WTC11 (cell line): ENCODE measurements around the gene FGF1. TPM values are rescaled to one million over a fixed set of nuclear protein-coding genes. Genes with fewer than 3 reads are reported as not detected.

Source experiments
- ATAC-seq: fragments of 200-7000 bp; cut with Tn5 transposase; 2 replicates; pipeline ENCODE4 v1.10.0; 2021; ENCODE audit warnings: mild to moderate bottlenecking, moderate library complexity
- CTCF ChIA-PET: fragments of 300-600 bp; sonication (Branson Sonifier 250); formaldehyde crosslinking; loops from one replicate; lab custom pipeline; 2021; ENCODE audit warnings: antibody characterized with exemption; lab: Charles Lee
- POLR2A ChIA-PET: fragments of 350-600 bp; sonication (Branson Sonifier 250); formaldehyde crosslinking; loops from one replicate; lab custom pipeline; 2021; ENCODE audit warnings: antibody characterized with exemption; lab: Charles Lee
- DNase-seq: peaks from one replicate; pipeline ENCODE4 v3.0.0; 2021; ENCODE audit warnings: low spot score
- H3K27ac Mint-ChIP-seq: 2 replicates; pipeline ENCODE4 v1.8.0; 2021; ENCODE audit warnings: mixed read lengths
- H3K27me3 Mint-ChIP-seq: 2 replicates; pipeline ENCODE4 v1.8.0; 2021; ENCODE audit warnings: low read depth, mild to moderate bottlenecking, moderate library complexity, mixed read lengths
- H3K36me3 Mint-ChIP-seq: 2 replicates; pipeline ENCODE4 v1.8.0; 2021; ENCODE audit warnings: mixed read lengths
- H3K4me1 Mint-ChIP-seq: 2 replicates; pipeline ENCODE4 v1.8.0; 2022; ENCODE audit warnings: mixed read lengths
- H3K4me3 Mint-ChIP-seq: 2 replicates; pipeline ENCODE4 v1.8.0; 2021; ENCODE audit warnings: mild to moderate bottlenecking, moderate library complexity, mixed read lengths
- H3K9me3 Mint-ChIP-seq: 2 replicates; pipeline ENCODE4 v1.8.0; 2021; ENCODE audit warnings: mixed read lengths
- AR ChIP-seq: fragments of 250-450 bp; sonication (Bioruptor Pico); IDR thresholded peaks from 2 replicates; pipeline ENCODE4 v1.9.0; 2021; ENCODE audit warnings: mild to moderate bottlenecking
- CBFB ChIP-seq: sonication (generic); formaldehyde crosslinking; IDR thresholded peaks from 2 replicates; pipeline ENCODE4 v1.8.1; 2022; ENCODE audit warnings: mild to moderate bottlenecking, low read depth, missing genetic modification reagents
- CDX4 ChIP-seq: fragments of 250-450 bp; sonication (Bioruptor Pico); IDR thresholded peaks from 2 replicates; pipeline ENCODE4 v1.9.0; 2021; ENCODE audit warnings: moderate library complexity, mild to moderate bottlenecking, inconsistent platforms, borderline replicate concordance
- E2F1 ChIP-seq: sonication (generic); formaldehyde crosslinking; IDR thresholded peaks from 2 replicates; pipeline ENCODE4 v1.8.0; 2022; ENCODE audit warnings: mild to moderate bottlenecking, missing genetic modification reagents
- ETV6 ChIP-seq: sonication (generic); formaldehyde crosslinking; IDR thresholded peaks from 2 replicates; pipeline ENCODE4 v1.8.1; 2022; ENCODE audit warnings: mild to moderate bottlenecking, missing genetic modification reagents
- GTF2I ChIP-seq: fragments of 250-450 bp; sonication (Bioruptor Pico); conservative IDR thresholded peaks from 2 replicates; pipeline ENCODE4 v1.4.0; 2021; ENCODE audit warnings: mild to moderate bottlenecking
- HMGA2 ChIP-seq: fragments of 250-450 bp; sonication (Bioruptor Pico); IDR thresholded peaks from 2 replicates; pipeline ENCODE4 v1.4.0; 2021; ENCODE audit warnings: mild to moderate bottlenecking, moderate library complexity
- KAT7 ChIP-seq: sonication (generic); formaldehyde crosslinking; IDR thresholded peaks from 2 replicates; pipeline ENCODE4 v1.8.1; 2023; ENCODE audit warnings: missing genetic modification reagents, mild to moderate bottlenecking, borderline replicate concordance
- MXD4 ChIP-seq: fragments of 250-450 bp; sonication (Bioruptor Pico); IDR thresholded peaks from 2 replicates; pipeline ENCODE4 v1.8.0; 2021; ENCODE audit warnings: mild to moderate bottlenecking, moderate library complexity, borderline replicate concordance
- NFE2L1 ChIP-seq: sonication (generic); formaldehyde crosslinking; IDR thresholded peaks from 2 replicates; pipeline ENCODE4 v1.8.1; 2023; ENCODE audit warnings: missing genetic modification reagents
- RORB ChIP-seq: fragments of 250-450 bp; sonication (Bioruptor Pico); IDR thresholded peaks from 2 replicates; pipeline ENCODE4 v1.9.0; 2021; ENCODE audit warnings: mild to moderate bottlenecking
- SMAD4 ChIP-seq: sonication (generic); formaldehyde crosslinking; IDR thresholded peaks from 2 replicates; pipeline ENCODE4 v1.8.0; 2022; ENCODE audit warnings: mild to moderate bottlenecking, missing genetic modification reagents
- TEAD4 ChIP-seq: sonication (generic); formaldehyde crosslinking; IDR thresholded peaks from 2 replicates; pipeline ENCODE4 v1.8.0; 2022; ENCODE audit warnings: mild to moderate bottlenecking, missing genetic modification reagents
- ZBTB21 ChIP-seq: sonication (generic); formaldehyde crosslinking; IDR thresholded peaks from 2 replicates; pipeline ENCODE4 v1.8.1; 2023; ENCODE audit warnings: mild to moderate bottlenecking, missing genetic modification reagents, borderline replicate concordance
- ZNF121 ChIP-seq: sonication (generic); formaldehyde crosslinking; IDR thresholded peaks from 2 replicates; pipeline ENCODE4 v1.8.0; 2023; ENCODE audit warnings: missing genetic modification reagents
- ZNF138 ChIP-seq: sonication (generic); formaldehyde crosslinking; conservative IDR thresholded peaks from 2 replicates; pipeline ENCODE4 v1.8.1; 2022; ENCODE audit warnings: mild to moderate bottlenecking, moderate library complexity, missing genetic modification reagents
- ZNF317 ChIP-seq: sonication (generic); formaldehyde crosslinking; IDR thresholded peaks from 2 replicates; pipeline ENCODE4 v1.8.1; 2023; ENCODE audit warnings: low read depth, mild to moderate bottlenecking, moderate library complexity, missing genetic modification reagents, borderline replicate concordance
- ZNF671 ChIP-seq: fragments of 250-450 bp; sonication (Bioruptor Pico); IDR thresholded peaks from 2 replicates; pipeline ENCODE4 v1.8.0; 2021; ENCODE audit warnings: mild to moderate bottlenecking
- total RNA-seq: library from RNA; stranded (reverse); gene quantifications from 3 replicates; pipeline ENCODE4 v1.2.3, GENCODE V29; 2021
- TF ChIP-seq, protein P1 (sequence below): sonication (generic); formaldehyde crosslinking; IDR thresholded peaks from 2 replicates; pipeline ENCODE4 v1.8.0; 2022; ENCODE audit warnings: mild to moderate bottlenecking, missing genetic modification reagents
- TF ChIP-seq, protein P2 (sequence below): sonication (generic); formaldehyde crosslinking; IDR thresholded peaks from 2 replicates; pipeline ENCODE4 v1.8.1; 2022; ENCODE audit warnings: mild to moderate bottlenecking, moderate library complexity, missing genetic modification reagents
- TF ChIP-seq, protein P3 (sequence below): sonication (generic); formaldehyde crosslinking; IDR thresholded peaks from 2 replicates; pipeline ENCODE4 v1.8.1; 2023; ENCODE audit warnings: mild to moderate bottlenecking, moderate library complexity, missing genetic modification reagents
- TF ChIP-seq, protein P4 (sequence below): sonication (generic); formaldehyde crosslinking; IDR thresholded peaks from 2 replicates; pipeline ENCODE4 v1.8.1; 2023; ENCODE audit warnings: mild to moderate bottlenecking, missing genetic modification reagents, moderate library complexity
- TF ChIP-seq, protein P5 (sequence below): fragments of 250-450 bp; sonication (Bioruptor Pico); IDR thresholded peaks from 2 replicates; pipeline ENCODE4 v1.8.0; 2021; ENCODE audit warnings: mild to moderate bottlenecking

Gene FGF1
- total RNA-seq, 1 experiment from 2014 or later, result 0.55 TPM

DNA sequence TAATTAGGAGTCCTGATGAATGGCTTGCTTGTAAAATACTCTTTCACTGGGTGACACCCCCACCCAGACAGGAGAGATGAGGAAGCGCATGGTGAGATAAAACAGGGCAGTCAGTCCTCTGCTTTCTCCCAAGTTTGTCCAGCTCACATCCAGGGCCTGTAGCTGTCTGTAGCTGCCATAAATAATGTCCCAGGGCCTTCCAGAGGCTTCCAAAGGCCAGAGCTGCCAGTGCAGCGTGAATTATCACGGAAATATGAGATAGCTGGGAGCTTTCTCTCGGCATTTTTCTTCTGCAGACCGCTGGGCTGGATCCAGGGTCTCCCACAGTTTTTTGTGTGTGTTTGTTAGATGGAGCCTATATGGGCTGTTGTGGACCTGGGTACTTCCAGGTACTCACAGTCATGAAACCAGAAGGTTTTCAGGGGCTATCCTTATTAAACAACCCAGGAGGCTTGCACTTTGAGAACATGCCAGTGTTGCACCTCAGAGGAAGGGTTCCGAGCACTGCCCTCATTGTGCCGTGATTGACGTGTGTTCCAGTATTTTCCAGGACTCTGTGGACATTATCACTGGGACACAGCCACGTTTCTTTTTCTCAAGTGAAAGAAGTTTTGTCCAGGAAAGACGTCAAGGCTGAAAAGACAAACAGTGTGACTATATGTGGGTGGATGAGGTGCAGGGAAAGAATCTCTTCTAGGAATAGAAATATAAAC is 117.5 kb downstream of the FGF1 start:
- H3K9me3 Mint-ChIP-seq, result no peaks in the 10 kb centered on the region
- H3K27me3 Mint-ChIP-seq, result no peaks in the 10 kb centered on the region
- ChIA-PET CTCF (no interaction called here), POLR2A (no interaction called here)
- DNase-seq (no peak), ATAC-seq (no peak)
- H3K4me3 Mint-ChIP-seq, result no peak overlapping the region
- H3K36me3 Mint-ChIP-seq, result no peaks in the 10 kb centered on the region
- peaks cover 8% of the 10 kb centered on the region for H3K4me1 Mint-ChIP-seq
- no peak for TF ChIP-seq NFE2L1 (CRISPR knock-in tag)
- TF ChIP-seq, protein P1, sequence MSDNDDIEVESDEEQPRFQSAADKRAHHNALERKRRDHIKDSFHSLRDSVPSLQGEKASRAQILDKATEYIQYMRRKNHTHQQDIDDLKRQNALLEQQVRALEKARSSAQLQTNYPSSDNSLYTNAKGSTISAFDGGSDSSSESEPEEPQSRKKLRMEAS, result no peak
- no peak for TF ChIP-seq MXD4
- TF ChIP-seq ZNF121, result no peak
- no peak for TF ChIP-seq E2F1
- TF ChIP-seq SMAD4, result no peak
- TF ChIP-seq, protein P2, sequence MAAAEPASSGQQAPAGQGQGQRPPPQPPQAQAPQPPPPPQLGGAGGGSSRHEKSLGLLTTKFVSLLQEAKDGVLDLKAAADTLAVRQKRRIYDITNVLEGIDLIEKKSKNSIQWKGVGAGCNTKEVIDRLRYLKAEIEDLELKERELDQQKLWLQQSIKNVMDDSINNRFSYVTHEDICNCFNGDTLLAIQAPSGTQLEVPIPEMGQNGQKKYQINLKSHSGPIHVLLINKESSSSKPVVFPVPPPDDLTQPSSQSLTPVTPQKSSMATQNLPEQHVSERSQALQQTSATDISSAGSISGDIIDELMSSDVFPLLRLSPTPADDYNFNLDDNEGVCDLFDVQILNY, result no peak
- TF ChIP-seq, protein P3, sequence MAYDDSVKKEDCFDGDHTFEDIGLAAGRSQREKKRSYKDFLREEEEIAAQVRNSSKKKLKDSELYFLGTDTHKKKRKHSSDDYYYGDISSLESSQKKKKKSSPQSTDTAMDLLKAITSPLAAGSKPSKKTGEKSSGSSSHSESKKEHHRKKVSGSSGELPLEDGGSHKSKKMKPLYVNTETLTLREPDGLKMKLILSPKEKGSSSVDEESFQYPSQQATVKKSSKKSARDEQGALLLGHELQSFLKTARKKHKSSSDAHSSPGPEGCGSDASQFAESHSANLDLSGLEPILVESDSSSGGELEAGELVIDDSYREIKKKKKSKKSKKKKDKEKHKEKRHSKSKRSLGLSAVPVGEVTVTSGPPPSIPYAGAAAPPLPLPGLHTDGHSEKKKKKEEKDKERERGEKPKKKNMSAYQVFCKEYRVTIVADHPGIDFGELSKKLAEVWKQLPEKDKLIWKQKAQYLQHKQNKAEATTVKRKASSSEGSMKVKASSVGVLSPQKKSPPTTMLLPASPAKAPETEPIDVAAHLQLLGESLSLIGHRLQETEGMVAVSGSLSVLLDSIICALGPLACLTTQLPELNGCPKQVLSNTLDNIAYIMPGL, result no peak
- no peak for TF ChIP-seq ZNF671 (CRISPR knock-in tag)
- TF ChIP-seq CBFB (CRISPR knock-in tag), result no peak
- TF ChIP-seq RORB (CRISPR knock-in tag), result no peak
- H3K27ac Mint-ChIP-seq, result 0 out of 2 replicates have a peak overlapping the region, but pooled peaks have one; percentile 40

DNA sequence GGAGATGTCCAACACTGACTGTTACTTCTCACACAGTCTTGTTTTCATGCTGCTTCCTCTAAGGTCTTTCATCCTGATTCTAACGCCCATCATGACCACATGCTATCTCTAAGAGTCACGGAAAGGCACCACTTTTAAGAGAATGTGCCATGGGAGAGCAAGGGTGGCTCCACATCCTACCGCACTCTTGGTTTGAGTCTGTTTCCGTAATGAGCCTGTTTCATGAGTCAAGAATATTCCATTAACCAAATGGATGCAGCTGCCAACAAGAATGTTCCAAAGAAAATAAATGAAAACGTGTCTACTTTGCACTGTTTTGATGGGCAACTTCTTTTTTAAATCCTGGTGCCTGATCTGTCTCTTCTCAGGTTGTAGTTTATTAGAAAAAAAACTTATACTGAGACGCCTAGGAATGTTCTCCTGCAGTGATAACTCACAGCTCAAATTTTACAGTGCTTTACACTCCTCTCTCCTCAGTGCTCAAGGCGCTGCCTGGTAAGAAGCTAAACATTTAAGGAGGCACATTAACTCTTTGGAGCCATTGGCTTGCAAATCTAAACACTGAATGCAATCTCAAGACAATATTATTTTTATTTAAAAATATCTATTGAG is 124.3 kb downstream of the FGF1 start:
- H3K4me1 Mint-ChIP-seq, result no peaks in the 10 kb centered on the region
- no peak for DNase-seq
- H3K4me3 Mint-ChIP-seq, result no peak overlapping the region
- POLR2A ChIA-PET, result no interaction called here
- H3K27me3 Mint-ChIP-seq, result no peaks in the 10 kb centered on the region
- no peak for ATAC-seq
- TF ChIP-seq AR (CRISPR knock-in tag) (no peak), ZNF317 (CRISPR knock-in tag) (no peak), GTF2I (CRISPR knock-in tag) (no peak), ZBTB21 (no peak), TEAD4 (CRISPR knock-in tag) (no peak), ZNF138 (CRISPR knock-in tag) (no peak), MXD4 (no peak), KAT7 (CRISPR knock-in tag) (no peak), CDX4 (CRISPR knock-in tag) (no peak), HMGA2 (no peak), ETV6 (CRISPR knock-in tag) (no peak)
- TF ChIP-seq, protein P4, sequence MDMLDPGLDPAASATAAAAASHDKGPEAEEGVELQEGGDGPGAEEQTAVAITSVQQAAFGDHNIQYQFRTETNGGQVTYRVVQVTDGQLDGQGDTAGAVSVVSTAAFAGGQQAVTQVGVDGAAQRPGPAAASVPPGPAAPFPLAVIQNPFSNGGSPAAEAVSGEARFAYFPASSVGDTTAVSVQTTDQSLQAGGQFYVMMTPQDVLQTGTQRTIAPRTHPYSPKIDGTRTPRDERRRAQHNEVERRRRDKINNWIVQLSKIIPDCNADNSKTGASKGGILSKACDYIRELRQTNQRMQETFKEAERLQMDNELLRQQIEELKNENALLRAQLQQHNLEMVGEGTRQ, result no peak
- TF ChIP-seq, protein P5, sequence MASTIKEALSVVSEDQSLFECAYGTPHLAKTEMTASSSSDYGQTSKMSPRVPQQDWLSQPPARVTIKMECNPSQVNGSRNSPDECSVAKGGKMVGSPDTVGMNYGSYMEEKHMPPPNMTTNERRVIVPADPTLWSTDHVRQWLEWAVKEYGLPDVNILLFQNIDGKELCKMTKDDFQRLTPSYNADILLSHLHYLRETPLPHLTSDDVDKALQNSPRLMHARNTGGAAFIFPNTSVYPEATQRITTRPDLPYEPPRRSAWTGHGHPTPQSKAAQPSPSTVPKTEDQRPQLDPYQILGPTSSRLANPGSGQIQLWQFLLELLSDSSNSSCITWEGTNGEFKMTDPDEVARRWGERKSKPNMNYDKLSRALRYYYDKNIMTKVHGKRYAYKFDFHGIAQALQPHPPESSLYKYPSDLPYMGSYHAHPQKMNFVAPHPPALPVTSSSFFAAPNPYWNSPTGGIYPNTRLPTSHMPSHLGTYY (CRISPR knock-in tag), result no peak
- TF ChIP-seq, all 79 proteins: peak for 0
- H3K36me3 Mint-ChIP-seq, result no peaks in the 10 kb centered on the region
- no peak overlapping the region for H3K27ac Mint-ChIP-seq
- CTCF ChIA-PET, result interaction anchor here (0.9 to 1.7 kb wide), 2 partner anchors 94 to 152 kb away, joined by 3 to 6 read pairs; no protein-coding TSS in a partner anchor
- H3K9me3 Mint-ChIP-seq, result peaks cover 4% of the 10 kb centered on the region
